Heart left ventricle (tissue), 16 donors: ENCODE data around the gene HUS1B. TPM values are rescaled to one million over a fixed set of nuclear protein-coding genes. Genes with fewer than 3 reads are reported as not detected.

Experiments used
- ATAC-seq, 4 donors: fragments of 200-7000 bp; cut with Tn5 transposase; one replicate each; pipeline ENCODE4 v1.9.1; 2020 to 2022; ENCODE audit warnings: moderate library complexity in 4 of 4, mild to moderate bottlenecking in 3 of 4, moderate number of reproducible peaks in 1 of 4
- DNase-seq, 5 donors: peaks; one replicate each; pipeline ENCODE4 v3.0.0-alpha.2; 2020
- H3K27ac ChIP-seq, 12 donors: fragments of 200-600 bp; sonication (generic) in 4 of 12; one replicate each; pipeline versions ENCODE4 v1.5.0 to v1.8.0; 2016 to 2022; ENCODE audit warnings: mild to moderate bottlenecking in 2 of 12
- H3K27me3 ChIP-seq, 9 donors: fragments of 200-600 bp; sonication (generic) in 2 of 9; one replicate each; pipeline versions ENCODE4 v1.5.1 to v1.8.0; 2016 to 2022; ENCODE audit warnings: mild to moderate bottlenecking in 3 of 9
- H3K36me3 ChIP-seq, 9 donors: fragments of 200-600 bp; sonication (generic) in 2 of 9; one replicate each; pipeline versions ENCODE4 v1.5.0 to v1.8.0; 2018 to 2022; ENCODE audit warnings: mild to moderate bottlenecking in 2 of 9
- H3K4me1 ChIP-seq, 12 donors: fragments of 200-600 bp; sonication (generic) in 4 of 12; one replicate each; pipeline versions ENCODE4 v1.5.0 to v1.8.0; 2016 to 2022; ENCODE audit warnings: mild to moderate bottlenecking in 3 of 12
- H3K4me3 ChIP-seq, 12 donors: fragments of 200-600 bp; sonication (generic) in 4 of 12; one replicate each; pipeline versions ENCODE4 v1.5.0 to v1.8.0; 2017 to 2022; ENCODE audit warnings: mild to moderate bottlenecking in 9 of 12, moderate library complexity in 4 of 12
- H3K9me3 ChIP-seq, 12 donors: fragments of 200-600 bp; sonication (generic) in 4 of 12; one replicate each; pipeline versions ENCODE4 v1.5.0 to v1.8.0; 2016 to 2022; ENCODE audit warnings: mild to moderate bottlenecking in 1 of 12
- POLR2A ChIP-seq, 2 donors: fragments of 450-650 bp; IDR thresholded peaks; one replicate each; pipeline ENCODE4 v1.6.1; 2017; ENCODE audit warnings: antibody characterized with exemption in 2 of 2, mild to moderate bottlenecking in 2 of 2, moderate library complexity in 2 of 2
- WGBS, 4 donors: extraction: QIAGEN DNeasy Blood & Tissue Kit in 2 of 4; methylation state at CpG; one replicate each; pipeline versions ENCODE4 v1.1.5 to v1.1.7; 2013 to 2018; 5-methylcytosine and 5-hydroxymethylcytosine counted together
- intact Hi-C, 10 donors: fragments of 100-400 bp; cut with DNase I; formaldehyde crosslinking; loops; one replicate each; pipeline versions ENCODE4 v1.11.1 to v1.14.2; 2022
- polyA plus RNA-seq, 2 donors: library from polyadenylated mRNA; stranded (reverse); fragments of 200-250 nt; gene quantifications; one replicate each; pipeline ENCODE4 v1.2.3, GENCODE V29; 2013
- total RNA-seq, 9 donors: library from RNA; depleted of rRNA in 2 of 9; stranded (reverse); fragments of >200 nt in 2 of 9; fragmentation: NEBNext Ultra II Directional in 3 of 9; extraction: Animal tissue kit (Norgen Biotek cat#: 25700) in 3 of 9; gene quantifications; one replicate each; pipeline versions ENCODE4 v1.1.0 to v1.2.4, GENCODE V29; 2016 to 2023
- TF ChIP-seq, protein P1 (sequence below), 12 donors: fragments of 200-600 bp; sonication (generic) in 4 of 12; IDR thresholded peaks; one replicate each; pipeline versions ENCODE4 v1.5.0 to v1.8.0; 2018 to 2022; ENCODE audit warnings: antibody characterized with exemption in 12 of 12, mild to moderate bottlenecking in 5 of 12
- donor health status: ischemic (EF 13 %, LVEDD 7.1; RV severe dilation, severe dysfunction).
- donor health status: healthy with polysubstance abuse.
- donor health status: DM: no; HTN: yes; CAD: no.
- donor health status: DM: no; HTN: no; CAD: no.
- donor health status: ischemic (EF 25% LVEDD 6.9; RV normal size, moderate dysfunction).
- donor health status: ischemic (EF 25% LVEDD 5.7; RV mildly dilated, moderate dysfunction).
- donor health status: healthy.
- donor health status: DM: yes; HTN: yes; CAD: no.
- donor health status: ischemic (EF 35%, LVEDD 5.7; RV mildly dilated, moderate dysfunction).
- donor health status: nonischemic (EF 11% LVEDD 7.7; RV severe dilation, severe dysfunction).
- donor health status: DM: yes; HTN: yes; CAD: no.
- donor health status: PGD.
- donor health status: ischemic (EF 29% LVEDD 5.4; RV normal size, mild dysfunction).
- donor health status: nonischemic (EF 23%, LVEDD 6.1; RV moderate dilation, normal function).

HUS1B gene
- total and polyA plus RNA-seq, 11 donors = 0.19 to 0.80 (median 0.39) TPM; not detected in 6

- no peaks in the 10 kb centered on the region for H3K27me3 ChIP-seq
- H3K4me1 ChIP-seq = no peaks in the 10 kb centered on the region
- WGBS, 4 donors = 64 to 78% (median 75%) methylated on average over 11 of the region's 11 CpGs
- H3K9me3 ChIP-seq = no peaks in the 10 kb centered on the region
- TF ChIP-seq POLR2A (IDR thresholded peaks at IDR 0.05) = no peak
- TF ChIP-seq, protein P1, sequence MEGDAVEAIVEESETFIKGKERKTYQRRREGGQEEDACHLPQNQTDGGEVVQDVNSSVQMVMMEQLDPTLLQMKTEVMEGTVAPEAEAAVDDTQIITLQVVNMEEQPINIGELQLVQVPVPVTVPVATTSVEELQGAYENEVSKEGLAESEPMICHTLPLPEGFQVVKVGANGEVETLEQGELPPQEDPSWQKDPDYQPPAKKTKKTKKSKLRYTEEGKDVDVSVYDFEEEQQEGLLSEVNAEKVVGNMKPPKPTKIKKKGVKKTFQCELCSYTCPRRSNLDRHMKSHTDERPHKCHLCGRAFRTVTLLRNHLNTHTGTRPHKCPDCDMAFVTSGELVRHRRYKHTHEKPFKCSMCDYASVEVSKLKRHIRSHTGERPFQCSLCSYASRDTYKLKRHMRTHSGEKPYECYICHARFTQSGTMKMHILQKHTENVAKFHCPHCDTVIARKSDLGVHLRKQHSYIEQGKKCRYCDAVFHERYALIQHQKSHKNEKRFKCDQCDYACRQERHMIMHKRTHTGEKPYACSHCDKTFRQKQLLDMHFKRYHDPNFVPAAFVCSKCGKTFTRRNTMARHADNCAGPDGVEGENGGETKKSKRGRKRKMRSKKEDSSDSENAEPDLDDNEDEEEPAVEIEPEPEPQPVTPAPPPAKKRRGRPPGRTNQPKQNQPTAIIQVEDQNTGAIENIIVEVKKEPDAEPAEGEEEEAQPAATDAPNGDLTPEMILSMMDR (IDR thresholded peaks at IDR 0.05) = peak in 7 of 12 donors; percentile 21 to 47 (median 35)
- peak; percentile 68 to 88 (median 76) for ATAC-seq
- peaks cover 0 to 40% (median 21%) of the 10 kb centered on the region in 9 donors for H3K36me3 ChIP-seq
- intact Hi-C loops = loop anchor here in 3 of 10 donors (5.0 to 10.0 kb wide), 3 partner anchors 67 to 160 kb away; partner anchors contain the start of gene EXOC2 (in 1 of the 3)
- no peak overlapping the region for H3K4me3 ChIP-seq
- no peak for DNase-seq
- peak overlapping the region in 1 of 12 donors; percentile 26 for H3K27ac ChIP-seq
These were observed 31.9 kb downstream of the HUS1B start for GRCh38 chr6:624979-625378.

DNA sequence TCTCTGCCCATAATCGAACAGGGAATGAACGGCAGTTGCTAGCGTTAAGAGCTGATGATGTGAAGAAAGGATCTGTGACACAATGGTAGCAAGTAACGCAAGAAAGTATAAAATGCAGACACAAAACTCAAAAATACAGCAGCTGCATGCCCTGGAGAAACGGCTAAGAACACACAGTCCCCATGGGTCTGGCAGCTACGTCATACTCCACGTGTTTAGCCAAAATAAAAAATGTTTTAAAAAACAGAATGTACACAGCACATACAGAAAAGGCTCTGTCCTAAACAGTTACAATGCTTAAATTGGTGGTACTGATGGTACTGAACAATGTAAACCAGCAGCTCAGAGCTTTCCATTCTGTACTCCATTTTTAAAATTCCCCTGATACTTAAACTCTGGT, 34.4 kb downstream of the HUS1B start:
- Histone ChIP-seq H3K27ac (peak overlapping the region in 1 of 12 donors; percentile 55), H3K4me1 (no peaks in the 10 kb centered on the region), H3K27me3 (no peaks in the 10 kb centered on the region), H3K9me3 (no peaks in the 10 kb centered on the region), H3K4me3 (no peak overlapping the region), H3K36me3 (peaks cover 0 to 38% (median 17%) of the 10 kb centered on the region in 9 donors)
- intact Hi-C loops = loop anchor here in 2 of 10 donors (5.0 to 10.0 kb wide), 2 partner anchors 70 to 162 kb away; partner anchors contain the start of gene EXOC2 (in 1 of the 2)
- no peak for ATAC-seq
- WGBS, 4 donors = 84 to 89% (median 88%) methylated on average over 7 of the region's 7 CpGs
- no peak for DNase-seq
- TF ChIP-seq, protein P1 (IDR thresholded peaks at IDR 0.05) = no peak
- no peak for TF ChIP-seq POLR2A (IDR thresholded peaks at IDR 0.05)

DNA sequence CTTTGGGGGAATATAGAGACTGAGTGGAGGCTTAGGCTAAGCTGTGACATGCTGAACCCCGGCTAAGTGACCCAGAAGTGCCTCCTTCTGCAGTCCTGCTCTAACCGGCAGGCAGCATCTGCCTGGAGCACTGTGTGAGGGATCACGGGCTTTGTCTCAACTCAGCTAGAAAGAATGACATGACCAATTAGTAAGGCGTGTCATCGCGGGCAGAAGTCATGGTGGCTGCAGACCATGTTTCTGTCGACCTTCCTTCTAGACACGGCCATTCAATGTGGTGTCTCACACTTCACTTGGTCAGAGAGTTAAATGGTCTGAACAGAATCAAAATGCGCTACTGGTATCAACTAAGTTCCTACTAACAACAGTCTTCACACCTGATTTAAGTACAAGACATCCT, 35.0 kb downstream of the HUS1B start:
- 90 to 97% (median 95%) methylated on average over 8 to 9 of the region's 9 CpGs for WGBS, 4 donors
- Histone ChIP-seq H3K27ac (peak overlapping the region in 1 of 12 donors; percentile 55), H3K4me1 (no peaks in the 10 kb centered on the region), H3K27me3 (no peaks in the 10 kb centered on the region), H3K4me3 (no peak overlapping the region), H3K9me3 (no peaks in the 10 kb centered on the region), H3K36me3 (peaks cover 0 to 41% (median 17%) of the 10 kb centered on the region in 9 donors)
- intact Hi-C loops = loop anchor here in 2 of 10 donors (5.0 to 10.0 kb wide), 2 partner anchors 70 to 163 kb away; partner anchors contain the start of gene EXOC2 (in 1 of the 2)
- DNase-seq (no peak), ATAC-seq (no peak)
- TF ChIP-seq, protein P1 (IDR thresholded peaks at IDR 0.05) = no peak
- no peak for TF ChIP-seq POLR2A (IDR thresholded peaks at IDR 0.05)

- Histone ChIP-seq H3K4me3 (no peak overlapping the region), H3K4me1 (no peaks in the 10 kb centered on the region), H3K36me3 (peaks cover 0 to 49% (median 24%) of the 10 kb centered on the region in 9 donors), H3K27me3 (no peaks in the 10 kb centered on the region), H3K27ac (no peak overlapping the region), H3K9me3 (no peaks in the 10 kb centered on the region)
- TF ChIP-seq, protein P1 (IDR thresholded peaks at IDR 0.05) = no peak
- TF ChIP-seq POLR2A (IDR thresholded peaks at IDR 0.05) = no peak
- intact Hi-C loops = loop anchor here in 2 of 10 donors (5.0 to 10.0 kb wide), 2 partner anchors 71 to 164 kb away; partner anchors contain the start of gene EXOC2 (in 1 of the 2)
- DNase-seq = no peak
- WGBS, 4 donors = 95 to 97% (median 96%) methylated on average over 4 of the region's 4 CpGs
- no peak for ATAC-seq
These were observed 36.0 kb downstream of the HUS1B start for GRCh38 chr6:620950-621349.
